Ishikawa (cell line): ENCODE measurements around the gene TAF3.

ENCODE experiments used
- CEBPB ChIP-seq: IDR thresholded peaks from 2 replicates; pipeline ENCODE4 v1.6.1; 2012
- CREB1 ChIP-seq: IDR thresholded peaks from 2 replicates; pipeline ENCODE4 v1.6.1; 2012; ENCODE audit warnings: low read depth
- EGR1 ChIP-seq: IDR thresholded peaks from 2 replicates; pipeline ENCODE4 v1.6.1; 2012
- EP300 ChIP-seq: IDR thresholded peaks from 2 replicates; pipeline ENCODE4 v1.6.1; 2012; ENCODE audit warnings: borderline replicate concordance
- FOXM1 ChIP-seq: IDR thresholded peaks from 2 replicates; pipeline ENCODE4 v1.6.1; 2012; ENCODE audit warnings: low read depth, borderline replicate concordance
- MAX ChIP-seq: IDR thresholded peaks from 2 replicates; pipeline ENCODE4 v1.6.1; 2012
- NFIC ChIP-seq: IDR thresholded peaks from 2 replicates; pipeline ENCODE4 v1.6.1; 2012
- RAD21 ChIP-seq: IDR thresholded peaks from 2 replicates; pipeline ENCODE4 v1.6.1; 2012; ENCODE audit warnings: low read depth
- TAF1 ChIP-seq: IDR thresholded peaks from 2 replicates; pipeline ENCODE4 v1.6.1; 2012; ENCODE audit warnings: low read depth, mild to moderate bottlenecking
- TCF12 ChIP-seq: IDR thresholded peaks from 2 replicates; pipeline ENCODE4 v1.6.1; 2012; ENCODE audit warnings: low read depth
- TEAD4 ChIP-seq: IDR thresholded peaks from 2 replicates; pipeline ENCODE4 v1.6.1; 2012
- USF1 ChIP-seq: IDR thresholded peaks from 2 replicates; pipeline ENCODE4 v1.6.1; 2012
- YY1 ChIP-seq: IDR thresholded peaks from 2 replicates; pipeline ENCODE4 v1.6.1; 2012; ENCODE audit warnings: low read depth
- ZBTB7A ChIP-seq: IDR thresholded peaks from 2 replicates; pipeline ENCODE4 v1.6.1; 2012; ENCODE audit warnings: low read depth
- TF ChIP-seq, protein P1 (sequence below): IDR thresholded peaks from 2 replicates; pipeline ENCODE4 v1.6.1; 2012; ENCODE audit warnings: low read depth, mild to moderate bottlenecking

The TAF3 gene

DNA sequence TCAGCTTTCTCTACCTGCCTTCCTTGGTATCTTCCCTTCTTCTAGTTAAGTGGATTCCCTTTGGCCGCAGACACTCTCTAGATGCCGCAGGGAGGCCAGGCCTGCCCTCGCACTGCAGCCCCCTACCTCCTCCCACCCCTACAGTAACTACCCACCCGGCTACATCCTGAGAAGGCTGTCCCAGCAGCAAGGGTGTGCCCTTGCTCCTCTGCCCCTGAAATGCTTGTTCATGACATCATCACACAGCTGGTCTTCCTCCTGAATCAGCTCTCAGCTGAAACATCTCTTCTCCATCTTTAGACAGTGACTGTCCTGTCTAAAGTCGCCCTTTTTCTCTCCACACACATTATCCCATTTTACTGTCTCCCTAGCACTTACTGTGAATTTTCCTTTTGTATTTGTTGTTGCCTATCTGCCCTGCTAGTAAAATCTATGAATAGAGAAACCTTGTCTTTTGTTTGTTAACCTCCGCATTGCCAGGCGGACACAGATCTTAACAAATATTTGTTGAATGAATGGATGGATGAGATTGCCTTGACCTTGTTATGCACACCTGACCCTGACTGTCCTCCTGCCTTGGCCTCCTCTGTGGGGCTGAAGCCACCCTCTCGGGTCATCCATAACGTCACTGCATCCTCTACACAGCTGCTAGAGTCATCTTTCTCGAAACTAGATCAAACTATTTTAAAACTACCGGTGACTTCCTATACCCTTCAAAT, 127.3 kb downstream of the TAF3 start:
- TF ChIP-seq FOXM1 (no peak), CREB1 (no peak), MAX (no peak)
- TF ChIP-seq, protein P1, sequence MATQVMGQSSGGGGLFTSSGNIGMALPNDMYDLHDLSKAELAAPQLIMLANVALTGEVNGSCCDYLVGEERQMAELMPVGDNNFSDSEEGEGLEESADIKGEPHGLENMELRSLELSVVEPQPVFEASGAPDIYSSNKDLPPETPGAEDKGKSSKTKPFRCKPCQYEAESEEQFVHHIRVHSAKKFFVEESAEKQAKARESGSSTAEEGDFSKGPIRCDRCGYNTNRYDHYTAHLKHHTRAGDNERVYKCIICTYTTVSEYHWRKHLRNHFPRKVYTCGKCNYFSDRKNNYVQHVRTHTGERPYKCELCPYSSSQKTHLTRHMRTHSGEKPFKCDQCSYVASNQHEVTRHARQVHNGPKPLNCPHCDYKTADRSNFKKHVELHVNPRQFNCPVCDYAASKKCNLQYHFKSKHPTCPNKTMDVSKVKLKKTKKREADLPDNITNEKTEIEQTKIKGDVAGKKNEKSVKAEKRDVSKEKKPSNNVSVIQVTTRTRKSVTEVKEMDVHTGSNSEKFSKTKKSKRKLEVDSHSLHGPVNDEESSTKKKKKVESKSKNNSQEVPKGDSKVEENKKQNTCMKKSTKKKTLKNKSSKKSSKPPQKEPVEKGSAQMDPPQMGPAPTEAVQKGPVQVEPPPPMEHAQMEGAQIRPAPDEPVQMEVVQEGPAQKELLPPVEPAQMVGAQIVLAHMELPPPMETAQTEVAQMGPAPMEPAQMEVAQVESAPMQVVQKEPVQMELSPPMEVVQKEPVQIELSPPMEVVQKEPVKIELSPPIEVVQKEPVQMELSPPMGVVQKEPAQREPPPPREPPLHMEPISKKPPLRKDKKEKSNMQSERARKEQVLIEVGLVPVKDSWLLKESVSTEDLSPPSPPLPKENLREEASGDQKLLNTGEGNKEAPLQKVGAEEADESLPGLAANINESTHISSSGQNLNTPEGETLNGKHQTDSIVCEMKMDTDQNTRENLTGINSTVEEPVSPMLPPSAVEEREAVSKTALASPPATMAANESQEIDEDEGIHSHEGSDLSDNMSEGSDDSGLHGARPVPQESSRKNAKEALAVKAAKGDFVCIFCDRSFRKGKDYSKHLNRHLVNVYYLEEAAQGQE, result no peak

GRCh38 chr10:7948371-7949000, 130.2 kb downstream of the TAF3 start:
- TF ChIP-seq, protein P1, result no peak
- TF ChIP-seq CREB1 (no peak), TAF1 (no peak), NFIC (no peak), TCF12 (no peak), RAD21 (no peak), USF1 (no peak), FOXM1 (no peak), EP300 (no peak), MAX (no peak), EGR1 (no peak), CEBPB (no peak), YY1 (no peak), TEAD4 (no peak), ZBTB7A (no peak)

- TF ChIP-seq NFIC, result no peak
- no peak for TF ChIP-seq MAX
- TF ChIP-seq CREB1, result no peak
Measured at GRCh38 chr10:7950981-7951847, 132.9 kb downstream of the TAF3 start.

GRCh38 chr10:7952266-7952665, 134.0 kb downstream of the TAF3 start:
- TF ChIP-seq CREB1 (no peak), CEBPB (no peak), EP300 (no peak)

GRCh38 chr10:7953447-7953846, 135.1 kb downstream of the TAF3 start:
- TF ChIP-seq CEBPB (no peak), TAF1 (no peak), YY1 (no peak), TCF12 (no peak)

- TF ChIP-seq NFIC (no peak), CREB1 (no peak), TCF12 (no peak), FOXM1 (no peak), EGR1 (no peak), YY1 (no peak), TEAD4 (no peak), ZBTB7A (no peak), RAD21 (no peak), MAX (no peak), TAF1 (no peak)
- TF ChIP-seq, protein P1, result no peak
Measured at GRCh38 chr10:7955446-7955845, 137.1 kb downstream of the TAF3 start.
